HL-60 (cell line): ENCODE results near the gene C17orf50.

Source experiments
- GABPA ChIP-seq: IDR thresholded peaks from 2 replicates; pipeline ENCODE4 v1.6.1; 2012; ENCODE audit warnings: low read depth
- POLR2AphosphoS5 ChIP-seq: IDR thresholded peaks from 2 replicates; pipeline ENCODE4 v1.6.1; 2012; ENCODE audit warnings: low read depth
- TF ChIP-seq, protein P1 (sequence below): IDR thresholded peaks from one replicate; pipeline ENCODE4 v1.5.1; 2011; ENCODE audit warnings: low read length, control low read depth, inconsistent platforms; ENCODE audit not compliant: insufficient read depth

DNA sequence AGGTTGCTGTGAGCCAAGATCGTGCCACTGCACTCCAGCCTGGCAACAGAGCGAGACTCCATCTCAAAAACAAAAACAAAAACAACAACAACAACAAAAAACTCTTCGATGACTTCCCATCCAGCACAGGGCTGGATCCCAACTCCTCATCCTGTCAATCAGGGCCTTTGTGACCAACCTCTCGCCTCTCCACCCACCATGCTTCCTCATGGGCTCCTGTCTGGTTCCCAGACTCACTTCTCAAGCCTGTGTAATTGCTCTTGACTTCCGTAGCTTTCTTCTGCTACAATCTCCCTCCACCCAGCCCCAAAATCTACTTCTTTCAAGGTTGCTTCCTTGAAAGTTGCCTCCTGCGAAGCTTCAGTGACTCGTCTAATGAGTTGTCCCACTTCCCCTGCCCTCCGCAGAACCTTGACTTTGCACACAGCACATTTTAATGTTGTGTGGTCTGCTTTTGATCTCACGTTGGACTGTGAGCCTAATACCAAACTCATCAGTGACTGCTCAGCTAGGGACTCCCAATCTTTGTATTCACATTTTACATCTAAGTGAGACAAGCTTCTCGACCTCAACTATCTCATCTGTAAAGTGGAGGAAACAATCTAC lies 30.2 kb upstream of the C17orf50 start:
- no peak for TF ChIP-seq POLR2AphosphoS5
- TF ChIP-seq, protein P1, sequence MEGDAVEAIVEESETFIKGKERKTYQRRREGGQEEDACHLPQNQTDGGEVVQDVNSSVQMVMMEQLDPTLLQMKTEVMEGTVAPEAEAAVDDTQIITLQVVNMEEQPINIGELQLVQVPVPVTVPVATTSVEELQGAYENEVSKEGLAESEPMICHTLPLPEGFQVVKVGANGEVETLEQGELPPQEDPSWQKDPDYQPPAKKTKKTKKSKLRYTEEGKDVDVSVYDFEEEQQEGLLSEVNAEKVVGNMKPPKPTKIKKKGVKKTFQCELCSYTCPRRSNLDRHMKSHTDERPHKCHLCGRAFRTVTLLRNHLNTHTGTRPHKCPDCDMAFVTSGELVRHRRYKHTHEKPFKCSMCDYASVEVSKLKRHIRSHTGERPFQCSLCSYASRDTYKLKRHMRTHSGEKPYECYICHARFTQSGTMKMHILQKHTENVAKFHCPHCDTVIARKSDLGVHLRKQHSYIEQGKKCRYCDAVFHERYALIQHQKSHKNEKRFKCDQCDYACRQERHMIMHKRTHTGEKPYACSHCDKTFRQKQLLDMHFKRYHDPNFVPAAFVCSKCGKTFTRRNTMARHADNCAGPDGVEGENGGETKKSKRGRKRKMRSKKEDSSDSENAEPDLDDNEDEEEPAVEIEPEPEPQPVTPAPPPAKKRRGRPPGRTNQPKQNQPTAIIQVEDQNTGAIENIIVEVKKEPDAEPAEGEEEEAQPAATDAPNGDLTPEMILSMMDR: no peak
- TF ChIP-seq GABPA: no peak
